Liver (tissue), 3 donors: ENCODE results near the gene SULT1A2.

Source experiments
- CTCF ChIP-seq: fragments of 150-350 bp; IDR thresholded peaks from 2 replicates; pipeline ENCODE4 v1.5.1; 2017; ENCODE audit warnings: improper control_type of control experiment, low read depth, low read length; ENCODE audit not compliant: missing input control
- EGR1 ChIP-seq, 2 donors: IDR thresholded peaks; 2 replicates each; pipeline ENCODE4 v1.6.1; 2016 to 2018; ENCODE audit warnings: antibody characterized with exemption in 2 of 2, low read depth in 2 of 2
- FOXA1 ChIP-seq: IDR thresholded peaks from 2 replicates; pipeline ENCODE4 v1.6.1; 2016; ENCODE audit warnings: antibody characterized with exemption
- GABPA ChIP-seq, 2 donors: IDR thresholded peaks in 1 of 2; conservative IDR thresholded peaks in 1 of 2; 2 replicates each; pipeline ENCODE4 v1.6.1; 2016; ENCODE audit warnings: antibody characterized with exemption in 2 of 2, mild to moderate bottlenecking in 1 of 2, moderate library complexity in 1 of 2
- JUND ChIP-seq, 2 donors: IDR thresholded peaks; 2 replicates each; pipeline ENCODE4 v1.6.1; 2016; ENCODE audit warnings: antibody characterized with exemption in 2 of 2
- MAX ChIP-seq: IDR thresholded peaks from 2 replicates; pipeline ENCODE4 v1.6.1; 2016; ENCODE audit warnings: antibody characterized with exemption
- NR2F2 ChIP-seq: IDR thresholded peaks from 2 replicates; pipeline ENCODE4 v1.6.1; 2016; ENCODE audit warnings: antibody characterized with exemption
- RAD21 ChIP-seq, 2 donors: IDR thresholded peaks; 2 replicates each; pipeline ENCODE4 v1.6.1; 2016; ENCODE audit warnings: antibody characterized with exemption in 2 of 2, mild to moderate bottlenecking in 2 of 2
- REST ChIP-seq: IDR thresholded peaks from 2 replicates; pipeline ENCODE4 v1.6.1; 2016; ENCODE audit warnings: antibody characterized with exemption, mild to moderate bottlenecking
- SP1 ChIP-seq: IDR thresholded peaks from 2 replicates; pipeline ENCODE4 v1.6.1; 2018; ENCODE audit warnings: antibody characterized with exemption, mild to moderate bottlenecking
- TAF1 ChIP-seq: conservative IDR thresholded peaks from 2 replicates; pipeline ENCODE4 v1.6.1; 2016; ENCODE audit warnings: antibody characterized with exemption, mild to moderate bottlenecking
- YY1 ChIP-seq: IDR thresholded peaks from 2 replicates; pipeline ENCODE4 v1.6.1; 2016; ENCODE audit warnings: antibody characterized with exemption, mild to moderate bottlenecking
- ZBTB33 ChIP-seq: IDR thresholded peaks from 2 replicates; pipeline ENCODE4 v1.6.1; 2016; ENCODE audit warnings: antibody characterized with exemption
- donor health status: healthy.
- donor health status: healthy.

GRCh38 chr16:28546626-28547025, 50.2 kb downstream of the SULT1A2 start:
- TF ChIP-seq CTCF (no peak), TAF1 (no peak), YY1 (no peak), RAD21 (IDR thresholded peaks at IDR 0.05) (no peak), SP1 (no peak), JUND (IDR thresholded peaks at IDR 0.05) (no peak), NR2F2 (no peak), FOXA1 (no peak), GABPA (IDR thresholded peaks at IDR 0.05 in 1 of 2, conservative IDR thresholded peaks at IDR 0.05 in 1 of 2) (no peak), REST (no peak), EGR1 (IDR thresholded peaks at IDR 0.05; ENCODE audit: low read depth in 2 of 2) (no peak), ZBTB33 (no peak), MAX (no peak)
